ENCODE results near the gene KPNB1. TPM values are rescaled to one million over a fixed set of nuclear protein-coding genes. Genes with fewer than 3 reads are reported as not detected.

The KPNB1 gene
- total RNA-seq, 1 donor from 2014 or later = 491 TPM

GRCh38 chr17:47611372-47612350, 38.1 kb upstream of the KPNB1 start:
- Histone ChIP-seq H2AFZ (ENCODE audit: low read depth, low read length) (no peak overlapping the region), H3K36me3 (ENCODE audit: insufficient read depth, low read length) (peaks cover 20% of the 10 kb centered on the region), H3K79me2 (ENCODE audit: insufficient read depth, low read length) (no peaks in the 10 kb centered on the region), H3K4me3 (ENCODE audit: insufficient read depth, low read depth, low read length) (no peak overlapping the region), H3K4me1 (ENCODE audit: insufficient read depth, low read length) (peaks cover 2% of the 10 kb centered on the region), H3K4me2 (ENCODE audit: low read length) (no peak overlapping the region), H3K27me3 (ENCODE audit: insufficient read depth, low read length) (no peaks in the 10 kb centered on the region), H3K9ac (ENCODE audit: low read length) (no peak overlapping the region), H3K9me3 (ENCODE audit: insufficient read depth, low read depth, low read length) (no peaks in the 10 kb centered on the region), H4K20me1 (ENCODE audit: insufficient read depth, low read length) (no peaks in the 10 kb centered on the region), H3K27ac (ENCODE audit: low read depth, low read length) (peak overlapping the region; percentile 28)
- FAIRE-seq (no peak), DNase-seq (ENCODE audit: low read depth) (peak; percentile 33)
- Mint-ChIP-seq H3K27ac (ENCODE audit: unreplicated experiment) (peak overlapping the region; percentile 69), H3K9me3 (ENCODE audit: unreplicated experiment) (no peaks in the 10 kb centered on the region), H3K4me1 (ENCODE audit: low read depth, unreplicated experiment) (peaks cover 3% of the 10 kb centered on the region), H3K27me3 (ENCODE audit: low read depth, unreplicated experiment) (no peaks in the 10 kb centered on the region), H3K36me3 (ENCODE audit: low read depth, unreplicated experiment) (peaks cover 4% of the 10 kb centered on the region), H3K4me3 (ENCODE audit: unreplicated experiment) (no peak overlapping the region)
- TF ChIP-seq EZH2 (IDR thresholded peaks at IDR 0.05; ENCODE audit: insufficient read depth, low read length) = no peak
- TF ChIP-seq CTCF (IDR thresholded peaks at IDR 0.05; ENCODE audit: insufficient read depth, low read depth, low read length) = no peak

- no peak overlapping the region for H3K9ac ChIP-seq (ENCODE audit: low read length)
- Mint-ChIP-seq H3K4me3 (ENCODE audit: unreplicated experiment) (no peak overlapping the region), H3K27ac (ENCODE audit: unreplicated experiment) (no peak overlapping the region), H3K9me3 (ENCODE audit: unreplicated experiment) (no peaks in the 10 kb centered on the region), H3K4me1 (ENCODE audit: low read depth, unreplicated experiment) (peaks cover 12% of the 10 kb centered on the region), H3K27me3 (ENCODE audit: low read depth, unreplicated experiment) (no peaks in the 10 kb centered on the region), H3K36me3 (ENCODE audit: low read depth, unreplicated experiment) (peaks cover 24% of the 10 kb centered on the region)
- H3K79me2 ChIP-seq (ENCODE audit: insufficient read depth, low read length) = no peaks in the 10 kb centered on the region
- no peaks in the 10 kb centered on the region for H3K9me3 ChIP-seq (ENCODE audit: insufficient read depth, low read depth, low read length)
- FAIRE-seq = no peak
- no peak overlapping the region for H3K4me3 ChIP-seq (ENCODE audit: insufficient read depth, low read depth, low read length)
- no peaks in the 10 kb centered on the region for H4K20me1 ChIP-seq (ENCODE audit: insufficient read depth, low read length)
- peaks cover 5% of the 10 kb centered on the region for H3K4me1 ChIP-seq (ENCODE audit: insufficient read depth, low read length)
- H2AFZ ChIP-seq (ENCODE audit: low read depth, low read length) = no peak overlapping the region
- peaks cover 33% of the 10 kb centered on the region for H3K36me3 ChIP-seq (ENCODE audit: insufficient read depth, low read length)
- no peak overlapping the region for H3K27ac ChIP-seq (ENCODE audit: low read depth, low read length)
- peak; percentile 79 for TF ChIP-seq CTCF (IDR thresholded peaks at IDR 0.05; ENCODE audit: insufficient read depth, low read depth, low read length)
- no peak for TF ChIP-seq EZH2 (IDR thresholded peaks at IDR 0.05; ENCODE audit: insufficient read depth, low read length)
- no peaks in the 10 kb centered on the region for H3K27me3 ChIP-seq (ENCODE audit: insufficient read depth, low read length)
- peak; percentile 10 for DNase-seq (ENCODE audit: low read depth)
- H3K4me2 ChIP-seq (ENCODE audit: low read length) = no peak overlapping the region
Measured at GRCh38 chr17:47615766-47616424, 33.8 kb upstream of the KPNB1 start.
